NCI-H2081 treated with DMSO at 0.1 percent for 48 hours (cell line): Measurements from ENCODE around the gene KIAA1671.

Source experiments
- DNase-seq: peaks from one replicate; lab custom pipeline; 2025; lab: John Stamatoyannopoulos, UW

KIAA1671 gene

DNA sequence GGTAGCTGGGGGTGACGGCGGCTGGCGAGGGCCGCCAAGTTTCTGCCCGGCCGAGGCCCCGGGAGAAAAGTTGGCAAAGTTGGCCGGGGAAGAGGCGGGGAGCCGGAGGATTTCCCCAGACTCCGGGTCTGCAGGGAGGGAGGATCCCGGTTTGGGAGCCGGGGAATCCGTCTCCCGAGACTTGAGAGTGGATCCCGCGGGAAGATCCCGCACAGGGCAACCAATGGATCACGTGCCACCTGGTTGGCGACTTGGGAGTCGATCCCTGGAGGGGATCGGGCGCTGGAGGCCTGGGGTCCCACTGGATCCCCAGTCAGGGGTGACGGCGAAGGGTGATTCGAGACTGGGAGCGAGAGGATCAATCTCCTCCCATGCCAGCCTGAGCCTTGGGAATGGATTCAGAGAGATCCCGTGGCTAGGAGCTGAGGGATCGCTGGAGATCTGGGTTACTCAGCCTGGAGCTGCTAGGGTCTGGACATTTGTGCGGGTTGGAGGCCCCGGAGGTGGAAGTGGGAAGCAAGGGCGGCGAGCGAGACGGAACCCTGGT is 394 bp downstream of the KIAA1671 start:
- DNase-seq, result no peak

DNA sequence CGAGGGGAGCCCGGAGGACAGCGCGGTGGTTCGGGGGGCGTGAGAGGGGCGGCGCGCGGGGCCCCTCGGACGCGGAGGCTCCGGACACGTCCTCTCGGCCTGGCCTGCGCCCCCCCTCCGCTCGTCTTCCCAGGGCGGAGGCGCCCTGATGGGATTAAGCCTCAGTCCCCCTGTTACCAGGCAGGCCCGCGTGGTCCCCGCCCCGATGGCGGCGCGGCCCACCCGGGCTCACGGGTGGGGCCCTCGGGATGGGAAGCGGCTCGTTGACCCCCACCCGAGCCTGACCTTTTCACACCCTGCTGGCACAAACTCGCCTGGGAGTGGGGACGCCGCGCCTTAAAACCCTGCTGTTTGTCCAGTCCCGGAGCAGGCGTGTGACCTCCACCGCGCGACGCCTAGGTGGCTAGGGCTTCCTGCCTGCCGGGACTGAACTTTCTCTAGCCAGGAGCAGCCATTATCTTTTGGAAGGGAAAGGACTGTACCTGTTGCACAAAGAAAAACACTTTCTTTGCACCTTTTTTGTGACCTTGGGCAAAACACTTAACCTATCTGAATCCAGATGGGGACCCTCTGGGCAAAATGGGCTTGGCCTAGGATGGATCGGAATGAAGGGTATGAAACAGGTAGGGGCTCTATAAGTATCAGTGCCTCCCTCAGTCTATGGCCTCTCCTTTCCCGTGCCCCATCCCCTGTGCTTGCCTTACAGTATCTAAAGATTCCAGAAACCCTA is 1.0 kb downstream of the KIAA1671 start:
- DNase-seq, result no peak

DNA sequence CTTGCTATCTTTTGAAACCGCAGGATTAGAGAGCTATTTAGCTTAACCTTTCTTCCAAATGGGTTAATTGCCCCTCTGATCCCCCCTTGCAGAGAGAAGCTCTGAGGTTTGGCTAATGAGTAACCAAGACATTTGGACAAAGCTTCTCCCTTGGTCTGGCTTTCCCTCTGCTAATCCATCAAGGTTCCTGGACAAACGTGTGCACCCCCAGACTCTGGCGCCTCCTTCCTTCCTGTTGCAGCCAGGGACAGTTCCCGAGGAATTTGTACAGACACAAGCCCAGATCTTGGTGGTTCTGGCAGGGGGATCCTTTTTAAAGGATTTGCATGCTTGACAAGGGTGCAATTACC is 1.6 kb downstream of the KIAA1671 start:
- no peak for DNase-seq

DNA sequence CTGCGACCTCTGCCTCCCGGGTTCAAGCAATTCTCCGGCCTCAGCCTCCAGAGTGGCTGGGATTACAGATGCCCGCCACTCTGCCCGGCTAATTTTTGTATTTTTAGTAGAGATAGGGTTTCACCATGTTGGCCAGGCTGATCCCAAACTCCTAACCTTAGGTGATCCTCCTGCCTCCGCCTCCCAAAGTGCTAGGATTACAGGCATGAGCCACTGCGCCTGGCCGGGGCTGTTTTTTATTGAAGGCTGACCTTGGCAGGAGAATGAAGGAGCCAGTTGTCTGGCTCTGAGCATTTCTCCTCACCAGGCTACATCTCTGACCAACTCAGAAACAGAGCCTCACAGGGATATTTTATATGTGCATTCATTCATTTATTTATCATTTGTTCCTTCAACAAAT is 2.3 kb downstream of the KIAA1671 start:
- no peak for DNase-seq

DNA sequence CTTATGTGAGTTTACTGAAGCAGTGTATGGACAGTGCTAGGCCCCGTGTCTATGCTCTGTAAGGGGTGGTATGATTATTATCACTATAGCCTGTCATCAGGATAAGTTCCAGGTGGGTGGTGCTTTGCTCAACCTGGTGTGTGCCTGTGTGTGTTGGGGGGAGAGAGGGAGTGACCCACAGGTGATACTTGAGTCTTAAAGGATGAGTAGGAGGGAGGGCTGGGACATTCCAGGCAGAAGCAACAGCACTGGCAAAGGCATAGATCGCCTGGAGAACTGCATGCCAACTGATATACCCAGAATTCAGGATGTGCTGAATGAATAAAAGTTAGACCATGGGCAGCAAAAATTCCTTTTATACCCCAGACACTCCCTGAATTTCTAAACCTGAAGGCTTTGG is 4.5 kb downstream of the KIAA1671 start:
- DNase-seq, result no peak

DNA sequence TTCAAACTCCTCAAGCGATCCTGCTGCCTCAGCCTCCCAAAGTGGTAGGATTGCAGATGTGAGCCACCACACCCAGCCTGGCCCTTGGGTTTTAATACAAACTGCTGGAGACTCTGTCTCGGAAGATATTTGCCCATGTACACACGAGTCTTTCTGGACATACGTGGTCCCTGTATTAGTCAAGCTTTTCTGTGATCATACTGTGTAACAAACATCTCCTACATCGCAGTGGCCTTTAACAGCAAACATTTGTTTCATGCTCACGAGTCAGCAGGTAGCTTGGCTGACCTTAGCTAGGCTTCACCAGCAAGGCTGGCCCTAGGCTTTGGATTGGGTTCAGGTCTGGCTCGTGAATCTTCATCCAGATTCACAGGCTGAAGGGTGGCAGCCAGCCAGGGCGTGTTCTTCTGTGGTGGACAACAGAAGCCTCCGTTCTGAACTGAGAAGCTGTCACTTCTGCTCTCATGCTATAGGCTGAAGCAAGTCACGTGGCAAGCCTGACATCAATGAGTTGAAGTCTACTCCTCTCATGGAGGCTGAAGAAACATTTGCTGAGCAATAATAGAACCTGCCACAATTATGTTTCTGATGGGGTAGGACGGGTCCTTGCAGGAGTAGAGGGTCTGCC is 8.8 kb downstream of the KIAA1671 start:
- DNase-seq, result no peak

DNA sequence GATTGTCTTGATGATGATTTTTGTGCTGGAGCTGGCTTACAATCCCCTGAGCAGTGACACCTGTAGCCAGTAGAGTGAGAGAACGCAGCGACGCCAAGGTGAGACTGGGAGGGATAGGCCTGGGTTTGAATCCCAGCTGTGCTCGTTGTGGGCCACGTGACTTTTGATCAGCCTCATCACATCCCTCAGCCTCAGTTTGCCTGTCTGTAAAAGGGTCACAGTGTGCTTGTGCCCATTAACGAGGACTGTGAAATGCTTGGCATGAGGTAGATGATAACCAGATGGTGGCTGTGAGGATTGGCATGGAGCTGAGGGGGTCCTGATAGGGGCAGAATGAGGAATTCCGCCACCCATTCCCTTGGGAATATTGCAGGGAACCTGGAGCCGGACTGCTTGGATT is 9.6 kb downstream of the KIAA1671 start:
- DNase-seq, result no peak

DNA sequence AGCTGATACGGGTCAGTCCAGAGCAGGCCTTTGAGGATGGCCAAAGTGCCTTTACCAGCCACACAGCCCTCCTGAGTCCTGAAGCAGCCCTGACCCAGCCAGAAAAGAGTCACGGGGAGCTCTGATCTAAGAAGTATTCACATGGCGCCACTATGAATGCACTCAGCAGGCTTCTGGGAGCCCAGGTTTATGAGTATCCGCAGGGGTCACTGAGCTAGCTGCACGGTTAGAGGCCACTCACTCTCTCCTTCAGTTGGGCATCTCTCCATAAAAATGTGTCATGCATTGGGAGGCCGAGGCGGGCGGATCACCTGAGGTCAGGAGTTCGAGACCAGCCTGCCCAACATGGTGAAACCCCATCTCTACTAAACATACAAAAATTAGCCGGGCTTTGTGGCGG is 10.3 kb downstream of the KIAA1671 start:
- no peak for DNase-seq

DNA sequence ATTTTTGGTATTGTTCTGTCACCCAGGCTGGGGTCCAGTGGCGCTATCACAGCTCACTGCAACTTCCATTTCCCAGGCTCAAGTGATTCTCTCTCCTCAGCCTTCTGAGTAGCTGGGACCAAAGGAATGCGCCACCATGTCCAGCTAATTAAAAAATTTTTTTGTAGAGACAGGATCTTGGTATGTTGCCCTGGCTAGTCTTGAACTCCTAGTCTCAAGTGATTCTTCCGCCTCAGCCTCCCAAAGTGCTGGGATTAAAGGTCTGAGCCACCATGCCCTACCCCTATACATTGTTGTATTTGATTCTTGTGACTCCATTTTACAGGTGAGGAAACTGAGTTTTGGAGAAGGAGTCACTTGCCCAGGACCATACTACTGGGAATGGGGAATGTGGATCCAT is 11.9 kb downstream of the KIAA1671 start:
- no peak for DNase-seq

DNA sequence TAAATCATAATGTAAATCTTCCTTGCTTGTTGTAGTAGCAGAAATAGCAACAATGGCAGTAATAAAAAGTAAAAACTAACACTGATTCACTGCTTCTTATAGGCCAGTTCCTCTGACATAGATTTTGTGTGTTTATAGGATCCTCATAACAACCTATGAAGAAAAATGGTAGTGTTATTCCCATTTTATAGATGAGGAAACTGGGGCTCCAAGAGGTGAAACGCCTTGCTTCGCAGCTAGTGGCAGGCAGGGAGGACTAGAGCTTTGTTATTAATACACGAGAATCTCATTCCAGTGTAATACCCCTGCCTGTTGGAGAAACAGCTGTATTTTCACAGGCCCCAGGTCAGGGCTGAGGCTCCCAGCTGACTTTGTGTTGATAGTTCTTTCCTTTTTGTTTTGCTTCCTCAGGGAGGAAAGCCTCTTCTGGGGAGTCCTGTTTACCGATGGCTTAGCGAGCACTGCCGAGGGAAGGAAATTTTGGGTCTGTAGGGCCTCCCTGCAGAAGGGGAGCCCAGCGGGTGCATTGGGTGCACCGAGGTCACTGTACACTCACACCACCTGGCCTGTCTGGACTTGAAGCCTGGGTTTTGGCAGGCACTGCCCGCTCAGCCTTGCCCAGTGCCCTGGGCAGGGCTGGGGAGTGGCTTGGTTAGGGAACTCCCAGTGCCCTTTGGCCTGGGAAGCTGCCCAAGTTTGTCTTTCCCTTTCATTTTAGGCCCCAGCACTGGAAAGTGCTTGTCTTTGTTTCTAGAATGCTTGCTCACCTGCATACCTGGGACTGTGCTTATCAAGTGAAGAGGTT is 13.5 kb downstream of the KIAA1671 start:
- no peak for DNase-seq

DNA sequence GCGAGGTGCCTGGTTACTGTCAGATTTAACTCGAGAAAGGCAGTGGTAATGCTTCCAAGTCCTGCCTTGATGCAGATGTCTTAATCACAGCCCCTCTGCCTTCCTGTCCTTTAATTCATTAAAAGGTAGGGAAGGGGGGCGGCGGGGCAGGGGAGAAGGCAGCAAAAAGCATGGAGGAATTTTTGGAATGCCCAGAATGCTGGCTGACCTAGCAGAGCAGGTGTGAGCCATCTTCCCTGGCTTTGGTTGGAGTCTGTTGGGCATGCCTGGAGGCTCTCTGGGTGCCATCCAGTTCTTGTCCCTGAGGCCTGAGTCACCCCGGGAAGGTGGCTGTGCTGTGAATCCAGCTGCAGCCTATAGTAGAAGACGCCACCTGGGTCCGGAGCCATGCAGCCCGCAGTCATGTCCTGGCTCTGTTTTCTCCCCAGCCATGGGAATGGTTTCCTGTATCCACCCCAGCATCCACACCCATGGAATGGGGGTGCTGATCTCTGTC is 15.6 kb downstream of the KIAA1671 start:
- no peak for DNase-seq

DNA sequence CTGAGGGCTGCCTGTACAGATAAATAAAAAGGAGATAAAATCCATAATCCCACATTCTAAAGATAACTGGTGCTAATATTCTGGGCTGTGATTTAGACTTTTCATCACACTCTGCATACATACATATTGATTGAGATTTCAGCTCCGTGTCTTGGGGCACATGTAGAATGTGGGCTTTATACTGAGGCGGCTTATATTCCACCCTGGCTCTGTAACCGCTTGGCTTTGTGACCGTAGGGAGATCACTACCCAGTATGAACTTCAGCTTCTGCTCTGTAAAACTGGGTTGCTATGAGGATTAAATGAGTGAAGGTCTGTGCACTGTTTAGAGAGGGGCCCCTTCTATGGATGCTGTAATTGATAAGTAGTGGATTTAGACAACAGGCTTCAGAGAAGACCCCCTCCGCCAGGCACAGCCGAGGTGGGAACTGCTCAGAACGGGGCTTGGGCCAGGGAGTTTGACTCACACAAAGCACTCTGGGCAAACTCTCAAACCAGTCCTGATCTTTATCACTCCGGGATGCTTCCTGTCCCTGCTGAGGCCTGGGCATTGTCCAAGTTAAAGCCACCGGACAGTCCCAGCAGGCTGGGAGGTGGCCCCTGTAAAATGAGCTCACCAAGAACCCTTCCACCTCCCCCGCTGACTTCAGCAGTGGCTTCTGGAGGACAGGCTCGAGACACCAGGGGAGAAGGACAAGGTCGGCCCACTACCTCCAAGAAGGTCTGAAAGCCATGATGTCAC is 17.2 kb downstream of the KIAA1671 start:
- DNase-seq, result no peak

DNA sequence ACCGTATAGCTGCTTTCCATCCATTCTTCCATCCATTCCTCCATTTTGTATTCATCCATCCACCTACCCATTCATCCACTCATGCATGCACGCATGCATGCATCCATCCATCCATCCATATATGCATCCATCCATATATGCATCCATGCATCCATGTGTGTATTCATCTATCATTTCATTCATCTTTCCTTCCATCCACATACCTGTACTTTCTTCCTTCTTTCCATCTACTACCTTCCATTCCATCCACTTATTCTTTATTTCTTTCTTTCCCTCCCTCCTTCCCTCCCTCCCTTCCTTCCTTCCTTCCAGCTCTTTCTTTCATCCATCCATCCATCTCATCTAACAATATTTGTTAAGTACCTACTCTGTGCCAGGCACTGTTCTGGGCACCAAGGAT is 19.9 kb downstream of the KIAA1671 start:
- no peak for DNase-seq

DNA sequence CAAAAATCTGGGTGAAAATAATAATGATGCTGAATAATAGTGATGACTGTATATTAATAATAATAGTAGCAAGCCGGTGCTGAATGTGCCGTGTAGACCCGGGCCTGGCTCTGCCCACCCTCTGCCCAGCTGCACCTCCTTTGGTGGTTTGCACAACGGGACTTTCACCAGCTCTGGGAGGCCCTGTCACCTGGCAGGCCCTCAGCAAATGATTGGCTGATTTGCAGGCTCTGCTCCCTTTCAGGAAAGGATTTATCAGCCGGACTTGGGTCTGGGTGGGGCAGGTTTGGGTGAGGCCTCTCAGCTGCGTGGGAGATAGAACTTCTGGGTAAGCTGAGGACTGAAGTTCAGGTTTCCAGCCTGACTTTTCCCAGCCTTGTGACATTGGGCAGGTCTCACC is 21.4 kb downstream of the KIAA1671 start:
- DNase-seq, result no peak

DNA sequence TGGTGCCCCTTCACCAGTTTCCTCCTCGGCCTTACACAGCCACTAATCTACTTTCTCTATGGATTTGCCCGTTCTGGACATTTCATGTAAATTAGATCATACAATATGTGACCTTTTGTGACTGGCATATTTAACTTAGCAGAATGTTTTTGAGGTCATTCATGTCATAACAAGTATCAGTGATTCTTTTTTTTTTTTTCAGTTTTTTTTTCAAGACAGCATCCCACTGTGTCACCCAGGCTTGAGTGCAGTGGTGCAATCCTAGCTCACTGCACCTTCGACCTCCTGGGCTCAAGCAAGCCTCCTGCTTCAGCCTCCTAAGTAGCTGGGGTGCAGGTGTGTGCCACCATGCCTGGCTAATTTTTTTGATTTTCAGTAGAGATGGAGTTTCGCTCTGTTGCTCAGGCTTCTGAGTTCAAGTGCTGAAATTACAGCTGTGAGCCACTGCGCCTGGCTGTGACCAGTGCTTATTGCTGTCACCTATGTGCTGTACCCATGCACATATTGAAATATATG is 22.7 kb downstream of the KIAA1671 start:
- DNase-seq, result no peak

DNA sequence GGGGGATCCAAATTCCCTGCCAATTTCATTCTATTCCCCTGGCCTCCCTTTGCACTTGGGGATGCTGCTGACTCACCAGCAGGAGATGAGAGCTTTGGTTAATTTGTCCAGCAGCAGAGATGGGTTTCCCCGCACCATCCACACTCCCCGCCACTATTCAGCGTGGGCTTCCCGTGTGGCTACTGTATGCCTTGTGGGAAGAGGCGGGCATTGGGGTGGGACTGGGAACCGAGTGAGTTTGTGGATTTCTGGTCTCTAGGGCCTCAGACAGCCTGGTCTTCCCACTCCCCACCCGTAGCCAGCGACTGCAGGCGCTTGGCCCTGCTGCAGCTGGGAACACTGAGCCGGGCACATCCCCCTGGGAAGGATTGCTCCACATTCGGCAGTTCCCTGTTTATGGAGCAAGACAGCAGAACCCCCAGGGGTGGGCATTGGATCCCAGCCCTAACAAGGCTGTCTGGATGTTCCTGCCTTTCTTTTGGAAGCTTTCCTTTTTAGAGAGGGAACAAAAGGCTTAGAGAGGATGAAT is 23.4 kb downstream of the KIAA1671 start:
- no peak for DNase-seq

DNA sequence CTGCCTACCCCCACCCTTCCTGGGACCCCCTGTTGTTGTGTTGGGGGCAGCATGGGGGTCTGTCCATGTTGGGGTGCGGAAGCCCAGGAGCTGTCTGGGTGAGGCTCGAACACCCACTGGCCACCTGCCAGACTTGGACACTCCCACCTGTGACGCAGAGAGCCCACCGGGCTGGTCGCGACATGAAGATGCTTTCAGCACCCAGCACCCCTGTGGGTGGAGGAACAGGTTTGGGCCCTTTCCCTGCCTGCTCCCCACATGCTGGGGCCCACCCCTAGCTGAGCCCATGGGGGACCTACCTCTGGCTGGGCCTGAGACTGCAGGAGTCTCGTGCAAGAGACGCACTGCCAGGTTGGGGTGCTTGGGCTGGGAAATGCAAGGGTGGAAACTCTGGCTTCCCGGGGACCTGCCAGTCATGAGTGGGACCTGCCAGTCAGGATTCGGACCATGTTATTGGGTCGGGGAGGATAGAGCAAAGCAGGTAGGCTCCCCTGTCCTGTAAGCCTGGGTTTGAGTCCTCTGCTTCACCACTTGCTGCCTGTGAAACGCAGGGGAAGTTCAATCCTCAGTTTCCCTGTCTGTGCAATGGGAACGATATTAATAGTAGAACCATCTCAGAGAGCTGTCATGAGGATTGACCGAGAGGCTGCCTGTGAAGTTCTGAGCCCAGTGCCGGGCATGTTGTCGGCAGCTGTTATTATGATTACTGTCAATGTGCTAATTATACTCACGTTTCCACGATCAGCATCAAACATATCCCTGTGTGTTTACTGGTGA is 24.1 kb downstream of the KIAA1671 start:
- DNase-seq, result no peak

DNA sequence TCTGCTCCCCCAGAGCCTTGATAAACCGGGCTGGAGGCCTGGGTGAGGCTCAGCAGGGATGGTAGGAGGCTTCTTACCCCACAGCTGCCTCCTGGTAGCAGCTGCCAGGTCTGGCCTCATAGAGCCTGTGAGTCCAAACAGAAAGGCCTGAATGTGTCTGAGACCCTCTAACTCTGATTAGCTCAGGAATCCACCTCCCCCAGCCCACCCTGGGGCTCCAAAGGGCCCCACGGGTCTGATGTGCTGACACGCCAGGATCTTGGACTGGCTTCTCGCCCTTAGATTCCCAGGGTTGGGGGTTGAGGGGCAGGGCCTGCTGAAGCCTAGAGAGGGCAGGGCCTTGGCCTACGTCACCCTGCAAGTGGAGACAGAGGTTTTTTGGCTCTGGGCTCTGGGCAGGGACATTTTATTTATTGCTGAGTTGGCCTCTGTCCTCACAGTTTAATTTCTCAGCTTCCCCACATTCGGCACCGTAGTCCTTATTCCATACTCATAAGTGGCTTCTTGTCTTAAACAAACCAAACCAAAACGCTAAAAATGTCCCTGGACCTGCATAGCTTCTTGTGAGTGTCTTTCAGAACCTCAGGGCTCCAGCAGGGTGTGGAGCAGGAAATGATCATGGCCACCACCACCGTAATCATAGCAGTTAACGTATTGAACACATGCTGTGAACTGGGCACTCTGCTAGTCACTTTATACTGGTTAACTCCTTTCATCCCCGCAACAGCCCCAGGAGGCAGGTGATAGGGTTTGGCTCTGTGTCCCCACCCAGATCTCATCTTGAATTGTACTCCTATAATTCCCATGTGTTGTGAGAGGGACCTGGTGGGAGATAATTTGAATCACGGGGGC is 25.1 kb downstream of the KIAA1671 start:
- no peak for DNase-seq

DNA sequence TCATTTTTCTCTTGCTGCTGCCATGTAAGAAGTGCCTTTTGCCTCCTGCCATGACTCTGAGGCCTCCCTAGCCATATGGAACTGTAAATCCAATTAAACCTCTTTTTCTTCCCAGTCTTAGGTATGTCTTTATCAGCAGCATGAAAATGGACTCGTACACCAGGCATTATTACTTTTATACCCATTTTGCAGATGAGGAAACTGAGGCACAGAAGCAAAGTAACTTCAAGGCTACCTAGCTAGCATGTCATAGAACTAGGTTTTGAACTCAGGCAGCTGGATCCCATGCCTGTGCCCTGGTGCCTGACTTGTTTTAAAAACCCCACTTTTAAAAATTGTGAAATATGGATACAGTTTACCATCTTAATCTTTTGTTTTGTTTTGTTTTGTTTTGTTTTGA is 25.8 kb downstream of the KIAA1671 start:
- no peak for DNase-seq

DNA sequence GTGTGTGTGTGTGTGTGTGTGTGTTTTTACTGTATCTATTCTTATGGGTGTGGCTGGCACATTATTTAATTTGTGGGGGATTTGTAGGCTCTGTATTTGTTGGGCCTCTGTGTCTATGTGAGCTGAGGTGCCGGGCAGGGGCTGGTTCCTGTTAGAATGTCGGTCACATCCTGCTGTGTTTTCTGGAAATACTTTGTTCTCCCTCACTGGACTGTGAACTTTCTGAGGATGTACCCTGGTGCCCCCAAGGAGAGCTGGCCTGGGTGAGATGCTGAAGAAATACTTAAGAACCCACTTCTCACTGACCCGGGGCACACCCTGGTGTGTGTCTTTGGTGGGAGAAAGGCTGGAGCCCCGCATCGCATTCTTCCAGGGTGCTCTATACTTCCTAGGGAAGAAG is 28.6 kb downstream of the KIAA1671 start:
- no peak for DNase-seq
